Prostate gland (tissue), 2 donors: ENCODE measurements around the gene EPHB3. TPM values are rescaled to one million over a fixed set of nuclear protein-coding genes. Genes with fewer than 3 reads are reported as not detected.

Experiments used
- DNase-seq: peaks from one replicate; pipeline ENCODE4 v3.0.0-alpha.2; 2019; ENCODE audit warnings: low spot score
- H3K27ac ChIP-seq, 2 donors: fragments of 200-600 bp; sonication (generic); 2 replicates each; pipeline ENCODE4 v1.5.1; 2017 to 2019
- H3K27me3 ChIP-seq: fragments of 200-600 bp; sonication (generic); replicated peaks from 2 replicates; pipeline ENCODE4 v1.5.1; 2019; ENCODE audit not compliant: insufficient read depth
- H3K36me3 ChIP-seq, 2 donors: fragments of 200-600 bp; sonication (generic); 1 replicate in 1 of 2; 2 replicates in 1 of 2; pipeline versions ENCODE4 v1.5.1 to v1.8.1; 2017 to 2019
- H3K4me1 ChIP-seq: fragments of 200-600 bp; sonication (generic); replicated peaks from 2 replicates; pipeline ENCODE4 v1.5.1; 2019
- H3K4me3 ChIP-seq, 2 donors: fragments of 200-600 bp; sonication (generic); 2 replicates each; pipeline ENCODE4 v1.5.1; 2017 to 2019
- H3K9me3 ChIP-seq: fragments of 200-600 bp; sonication (generic); 2 replicates; pipeline ENCODE4 v1.5.1; 2017
- CTCF ChIP-seq, 4 experiments: fragments of 200-600 bp in 2 of 4; fragments of 450-650 bp in 2 of 4; sonication (generic) in 2 of 4; IDR thresholded peaks; 1 replicate in 3 of 4; 2 replicates in 1 of 4; pipeline ENCODE4 v1.5.1; 2016 to 2019; ENCODE audit warnings: antibody characterized with exemption in 4 of 4, mild to moderate bottlenecking in 2 of 4, moderate library complexity in 2 of 4
- POLR2A ChIP-seq: fragments of 450-650 bp; IDR thresholded peaks from one replicate; pipeline ENCODE4 v1.6.1; 2016; ENCODE audit warnings: antibody characterized with exemption, mild to moderate bottlenecking
- POLR2AphosphoS5 ChIP-seq: sonication (generic); formaldehyde crosslinking; IDR thresholded peaks from one replicate; pipeline ENCODE4 v1.6.1; 2017; ENCODE audit warnings: antibody characterized with exemption
- WGBS: methylation state at CpG from one replicate; pipeline ENCODE4 v1.1.5; 2018; 5-methylcytosine and 5-hydroxymethylcytosine counted together
- intact Hi-C: fragments of 100-400 bp; cut with DNase I; formaldehyde crosslinking; loops from one replicate; pipeline ENCODE4 v1.14.2; 2022
- total RNA-seq, 2 donors: library from RNA; depleted of rRNA; stranded (reverse); fragments of >200 nt; gene quantifications; one replicate each; pipeline ENCODE4 v1.1.0, GENCODE V29; 2016

Gene EPHB3
- total RNA-seq, 2 donors from 2014 or later: 11.9 to 25.2 TPM

DNA sequence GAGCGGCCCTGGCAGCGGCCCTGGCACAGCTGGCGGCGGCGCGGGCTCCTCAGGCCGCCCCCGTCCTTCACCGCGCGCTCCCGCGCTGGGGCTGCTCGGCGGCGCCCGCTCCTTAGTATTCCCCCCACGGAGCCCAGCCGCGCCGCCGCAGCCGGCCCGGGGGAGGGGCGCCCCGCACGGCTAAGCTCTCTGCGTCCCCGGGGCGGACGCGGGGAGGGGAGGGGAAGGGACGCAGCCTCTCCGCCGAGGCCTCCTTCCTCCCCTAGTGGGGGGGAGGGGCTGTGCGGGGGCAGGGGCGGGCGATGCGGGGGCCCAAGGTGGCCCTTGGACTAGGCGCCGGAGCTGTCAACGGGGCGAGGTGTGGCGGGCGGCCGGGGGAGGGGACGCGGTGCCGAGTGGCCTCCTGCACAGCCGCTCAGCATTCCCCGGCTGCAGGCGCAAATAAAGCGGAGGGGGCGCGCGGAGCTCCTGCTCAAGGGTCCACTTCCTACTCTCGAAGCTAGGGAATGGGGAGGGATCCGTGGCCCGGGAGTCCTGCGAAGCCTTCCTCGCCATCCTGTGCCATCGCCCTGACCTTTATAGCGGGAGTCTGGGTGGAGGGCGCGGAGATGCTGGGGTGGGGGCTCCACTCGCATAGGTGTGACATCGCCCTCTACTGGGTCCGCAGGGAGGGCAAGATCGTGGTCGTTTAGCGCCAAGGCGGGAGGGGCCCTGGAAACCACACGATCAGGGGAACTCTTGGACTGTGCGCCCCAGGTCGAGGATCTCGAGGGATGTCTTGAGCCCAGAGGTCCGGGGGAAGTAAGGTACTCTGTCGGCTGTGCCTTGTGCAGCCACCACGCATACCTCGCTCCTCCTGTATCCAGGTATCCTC, 22.2 kb downstream of the EPHB3 start:
- WGBS: 35% methylated on average over 67 of the region's 80 CpGs
- H3K27ac ChIP-seq: peak overlapping the region; percentile 33 to 36
- DNase-seq: no peak

DNA sequence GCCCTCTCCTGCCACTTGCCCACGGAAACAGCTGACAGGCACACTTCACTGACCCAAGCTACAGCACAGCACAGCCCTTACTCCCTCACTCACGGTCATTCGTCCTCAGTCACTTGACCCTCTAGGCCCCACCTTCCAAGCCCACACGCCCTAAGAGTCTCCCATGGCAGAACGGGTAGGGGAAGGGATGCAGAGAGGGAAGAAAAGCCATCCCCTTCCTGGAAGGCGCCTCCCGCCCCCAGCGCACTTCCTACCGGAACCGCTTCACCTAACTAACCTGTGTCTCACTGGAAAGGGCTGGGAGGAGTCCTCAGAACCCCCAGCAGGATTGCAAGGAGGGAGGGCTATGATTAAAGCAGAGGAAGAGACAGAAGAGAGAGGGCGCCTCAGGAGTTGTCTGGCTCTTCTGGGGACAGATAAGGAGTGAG, 22.9 kb downstream of the EPHB3 start:
- no peaks in the 10 kb centered on the region for H3K4me1 ChIP-seq
- no peak for TF ChIP-seq POLR2A
- H3K27ac ChIP-seq: no peak overlapping the region
- DNase-seq: no peak
- no peaks in the 10 kb centered on the region for H3K36me3 ChIP-seq
- H3K27me3 ChIP-seq: no peaks in the 10 kb centered on the region
- no peak overlapping the region for H3K4me3 ChIP-seq
- H3K9me3 ChIP-seq: no peaks in the 10 kb centered on the region
- intact Hi-C loops: no loop called here
- 87% methylated on average over 11 of the region's 11 CpGs for WGBS

More for the DNA sequence above, 22.2 kb downstream of the EPHB3 start:
- Histone ChIP-seq H3K9me3 (no peaks in the 10 kb centered on the region), H3K4me3 (peak overlapping the region; percentile 21 to 30), H3K27me3 (no peaks in the 10 kb centered on the region), H3K36me3 (peaks cover 0 to under 1% of the 10 kb centered on the region in 2 donors), H3K4me1 (no peaks in the 10 kb centered on the region)
- intact Hi-C loops: no loop called here
- no peak for TF ChIP-seq POLR2AphosphoS5
- peak in 2 of 4 experiments; percentile 7 to 15 for TF ChIP-seq CTCF (IDR thresholded peaks at IDR 0.05)
- no peak for TF ChIP-seq POLR2A

DNA sequence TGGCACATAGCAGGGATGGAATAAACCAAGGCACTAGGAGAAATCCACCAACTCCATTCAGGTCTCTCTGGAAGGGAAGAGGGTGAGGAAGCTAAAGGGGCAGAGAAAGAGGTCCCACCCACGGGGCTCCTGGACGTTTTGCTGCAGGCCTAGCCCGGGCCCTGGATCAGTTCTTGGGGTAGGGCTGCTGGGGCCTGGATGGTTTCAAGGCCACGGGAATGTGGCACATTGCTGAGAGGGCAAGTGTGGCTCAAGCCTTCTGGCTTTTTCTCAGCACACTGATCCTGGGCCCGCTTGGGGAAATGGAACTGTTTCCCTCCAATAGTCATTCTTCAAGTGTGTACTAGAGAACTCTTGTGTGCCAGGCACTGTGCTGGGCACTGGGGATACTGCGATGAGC, 24.0 kb downstream of the EPHB3 start:
- H3K4me3 ChIP-seq: no peak overlapping the region
- 86% methylated on average over 6 of the region's 6 CpGs for WGBS
- H3K9me3 ChIP-seq: no peaks in the 10 kb centered on the region
- no peaks in the 10 kb centered on the region for H3K4me1 ChIP-seq
- H3K27ac ChIP-seq: no peak overlapping the region
- DNase-seq: no peak
- no peaks in the 10 kb centered on the region for H3K36me3 ChIP-seq
- intact Hi-C loops: no loop called here
- TF ChIP-seq POLR2A (no peak), CTCF (IDR thresholded peaks at IDR 0.05) (no peak), POLR2AphosphoS5 (no peak)
- H3K27me3 ChIP-seq: no peaks in the 10 kb centered on the region

GRCh38 chr3:184586851-184587250, 25.3 kb downstream of the EPHB3 start:
- Histone ChIP-seq H3K9me3 (no peaks in the 10 kb centered on the region), H3K4me3 (no peak overlapping the region), H3K27me3 (no peaks in the 10 kb centered on the region), H3K36me3 (no peaks in the 10 kb centered on the region), H3K4me1 (no peaks in the 10 kb centered on the region), H3K27ac (no peak overlapping the region)
- DNase-seq: no peak
- 82% methylated on average over 8 of the region's 8 CpGs for WGBS
- no peak for TF ChIP-seq POLR2AphosphoS5
- no peak for TF ChIP-seq CTCF (IDR thresholded peaks at IDR 0.05)
- TF ChIP-seq POLR2A: no peak
- intact Hi-C loops: no loop called here

DNA sequence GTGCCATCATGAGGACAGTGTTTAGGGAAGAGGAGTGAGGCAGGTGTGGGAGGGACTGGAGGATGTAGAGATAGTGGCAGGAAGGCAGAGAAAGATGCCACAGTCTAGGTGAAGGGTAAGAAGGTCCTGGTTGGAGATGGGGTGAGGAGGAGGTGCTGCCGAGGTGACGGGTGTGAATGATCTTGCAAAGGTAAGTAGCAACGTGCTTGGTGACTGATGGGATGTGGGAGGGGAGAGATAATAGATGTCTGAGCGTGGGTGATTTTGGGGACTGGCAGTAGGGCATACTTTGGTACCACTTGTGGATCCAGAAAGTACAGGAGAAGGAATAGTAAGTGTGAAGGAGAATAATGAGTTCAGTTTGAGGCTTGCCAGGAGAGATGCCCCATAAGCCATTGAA, 27.2 kb downstream of the EPHB3 start:
- no peak overlapping the region for H3K27ac ChIP-seq
- TF ChIP-seq POLR2A (no peak), CTCF (IDR thresholded peaks at IDR 0.05) (no peak), POLR2AphosphoS5 (no peak)
- no peaks in the 10 kb centered on the region for H3K4me1 ChIP-seq
- H3K9me3 ChIP-seq: no peaks in the 10 kb centered on the region
- no peak for DNase-seq
- no peaks in the 10 kb centered on the region for H3K36me3 ChIP-seq
- intact Hi-C loops: no loop called here
- 83% methylated on average over 4 of the region's 4 CpGs for WGBS
- no peaks in the 10 kb centered on the region for H3K27me3 ChIP-seq
- no peak overlapping the region for H3K4me3 ChIP-seq
